HepG2 (cell line): ENCODE results near the gene EHD1. TPM values are rescaled to one million over a fixed set of nuclear protein-coding genes. Genes with fewer than 3 reads are reported as not detected.
A peak's percentile ranks its signal among the peaks of the same experiment; 100 is the strongest.

Source experiments
- CAMTA2 ChIP-seq: sonication (generic); formaldehyde crosslinking; IDR thresholded peaks from 2 replicates; pipeline ENCODE4 v1.4.0; 2020; ENCODE audit warnings: mild to moderate bottlenecking, missing genetic modification reagents, borderline replicate concordance
- GATAD2A ChIP-seq: IDR thresholded peaks from 2 replicates; pipeline ENCODE4 v1.6.1; 2016
- HDAC6 ChIP-seq: fragments of 200-600 bp; sonication (generic); IDR thresholded peaks from 2 replicates; pipeline ENCODE4 v1.7.0; 2017; ENCODE audit warnings: mild to moderate bottlenecking, antibody characterized with exemption, low read length, low read depth
- LCORL ChIP-seq, 2 experiments: fragments of 450-650 bp in 1 of 2; sonication (generic) in 1 of 2; formaldehyde crosslinking in 1 of 2; IDR thresholded peaks; 2 replicates each; pipeline versions ENCODE4 v1.5.0 to v1.6.1; 2017 to 2020; ENCODE audit warnings: antibody characterized with exemption in 1 of 2, missing genetic modification reagents in 1 of 2
- SRSF9 ChIP-seq: fragments of 200-400 bp; formaldehyde crosslinking; IDR thresholded peaks from 2 replicates; pipeline ENCODE4 v1.6.1; 2018; ENCODE audit warnings: borderline replicate concordance, mild to moderate bottlenecking, low read depth, low read length; ENCODE audit not compliant: insufficient read depth, poor library complexity, severe bottlenecking
- ZNF747 ChIP-seq: sonication (generic); formaldehyde crosslinking; IDR thresholded peaks from 2 replicates; pipeline ENCODE4 v1.8.1; 2023; ENCODE audit warnings: missing genetic modification reagents, mild to moderate bottlenecking, borderline replicate concordance
- polyA plus RNA-seq, 8 experiments: library from polyadenylated mRNA; depleted of rRNA in 3 of 8; stranded (reverse) in 7 of 8; unstranded in 1 of 8; fragments of >200 nt; fragmentation: Illumina TruSeq in 4 of 8; extraction: Trizol in 4 of 8; gene quantifications; 2 replicates each; pipeline versions ENCODE4 v1.2.1 to v1.2.3, GENCODE V29; 2011 to 2016; ENCODE audit warnings: low read depth in 4 of 8, missing spikeins in 1 of 8, mixed read lengths in 1 of 8; ENCODE audit not compliant: insufficient read depth in 1 of 8
- total RNA-seq, 5 experiments: library from RNA; depleted of rRNA; stranded (reverse); fragments of >200 nt; fragmentation: Illumina TruSeq; extraction: Trizol; gene quantifications; 2 replicates each; pipeline ENCODE4 v1.2.3, GENCODE V29; 2016; ENCODE audit warnings: low read depth in 1 of 5
- TF ChIP-seq, protein P1 (sequence below): sonication (generic); formaldehyde crosslinking; IDR thresholded peaks from 2 replicates; pipeline ENCODE4 v1.9.0; 2021; ENCODE audit warnings: missing genetic modification reagents, borderline replicate concordance
- TF ChIP-seq, protein P2 (sequence below), 2 experiments: fragments of 450-650 bp in 1 of 2; sonication (generic) in 1 of 2; formaldehyde crosslinking in 1 of 2; IDR thresholded peaks; 2 replicates each; pipeline versions ENCODE4 v1.6.1 to v1.8.0; 2016 to 2022; ENCODE audit warnings: antibody characterized with exemption in 1 of 2, mild to moderate bottlenecking in 1 of 2, missing genetic modification reagents in 1 of 2
- TF ChIP-seq, protein P3 (sequence below), 2 experiments: sonication (generic) in 1 of 2; formaldehyde crosslinking in 1 of 2; IDR thresholded peaks; 2 replicates each; pipeline versions ENCODE4 v1.4.0 to v1.6.1; 2016 to 2020; ENCODE audit warnings: borderline replicate concordance in 1 of 2, low read depth in 1 of 2, mild to moderate bottlenecking in 1 of 2, missing genetic modification reagents in 1 of 2
- TF ChIP-seq, protein P4 (sequence below): sonication (generic); formaldehyde crosslinking; IDR thresholded peaks from 2 replicates; pipeline ENCODE4 v1.4.0; 2020; ENCODE audit warnings: missing genetic modification reagents

EHD1 gene
- total and polyA plus RNA-seq, 2 of the 13 experiments (the other 11 are each of a cell fraction or from before 2014, with no cell fraction given), result 23.6 to 26.6 TPM

DNA sequence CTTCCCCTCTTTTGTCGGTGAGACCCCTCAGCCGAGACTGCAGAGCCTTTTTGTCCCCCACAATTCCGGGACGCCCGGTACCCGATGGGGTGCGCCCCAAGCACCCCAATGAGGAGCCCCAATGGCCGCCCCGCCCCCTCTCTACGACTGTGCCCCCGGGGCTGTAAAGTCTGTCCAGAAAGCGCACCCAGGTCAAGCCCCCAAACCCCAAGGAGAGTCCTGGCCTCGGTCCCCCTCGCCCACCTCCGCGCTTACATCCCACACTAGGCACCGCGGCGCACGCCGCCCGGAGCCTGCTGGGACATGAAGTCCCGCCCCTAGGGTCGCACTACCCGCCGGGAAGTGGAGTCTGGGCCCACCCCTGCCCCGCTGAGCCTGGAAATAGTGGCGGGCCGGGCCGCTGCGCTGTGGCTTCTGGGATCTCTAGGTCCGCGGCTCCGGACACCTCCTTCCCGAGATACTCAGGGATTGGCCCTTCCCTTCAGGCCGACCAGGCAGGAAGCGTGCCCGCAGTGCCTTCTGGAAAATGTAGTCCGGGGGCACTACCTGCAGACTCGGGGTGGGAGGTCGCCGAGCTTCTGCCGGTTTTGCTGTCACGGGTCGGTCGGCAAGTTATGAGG is 68.0 kb downstream of the EHD1 start, which contains the start of gene MEN1 (continued):
- TF ChIP-seq, protein P1, sequence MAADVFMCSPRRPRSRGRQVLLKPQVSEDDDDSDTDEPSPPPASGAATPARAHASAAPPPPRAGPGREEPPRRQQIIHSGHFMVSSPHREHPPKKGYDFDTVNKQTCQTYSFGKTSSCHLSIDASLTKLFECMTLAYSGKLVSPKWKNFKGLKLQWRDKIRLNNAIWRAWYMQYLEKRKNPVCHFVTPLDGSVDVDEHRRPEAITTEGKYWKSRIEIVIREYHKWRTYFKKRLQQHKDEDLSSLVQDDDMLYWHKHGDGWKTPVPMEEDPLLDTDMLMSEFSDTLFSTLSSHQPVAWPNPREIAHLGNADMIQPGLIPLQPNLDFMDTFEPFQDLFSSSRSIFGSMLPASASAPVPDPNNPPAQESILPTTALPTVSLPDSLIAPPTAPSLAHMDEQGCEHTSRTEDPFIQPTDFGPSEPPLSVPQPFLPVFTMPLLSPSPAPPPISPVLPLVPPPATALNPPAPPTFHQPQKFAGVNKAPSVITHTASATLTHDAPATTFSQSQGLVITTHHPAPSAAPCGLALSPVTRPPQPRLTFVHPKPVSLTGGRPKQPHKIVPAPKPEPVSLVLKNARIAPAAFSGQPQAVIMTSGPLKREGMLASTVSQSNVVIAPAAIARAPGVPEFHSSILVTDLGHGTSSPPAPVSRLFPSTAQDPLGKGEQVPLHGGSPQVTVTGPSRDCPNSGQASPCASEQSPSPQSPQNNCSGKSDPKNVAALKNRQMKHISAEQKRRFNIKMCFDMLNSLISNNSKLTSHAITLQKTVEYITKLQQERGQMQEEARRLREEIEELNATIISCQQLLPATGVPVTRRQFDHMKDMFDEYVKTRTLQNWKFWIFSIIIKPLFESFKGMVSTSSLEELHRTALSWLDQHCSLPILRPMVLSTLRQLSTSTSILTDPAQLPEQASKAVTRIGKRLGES, result no peak
- TF ChIP-seq SRSF9, result no peak
- TF ChIP-seq, protein P2, sequence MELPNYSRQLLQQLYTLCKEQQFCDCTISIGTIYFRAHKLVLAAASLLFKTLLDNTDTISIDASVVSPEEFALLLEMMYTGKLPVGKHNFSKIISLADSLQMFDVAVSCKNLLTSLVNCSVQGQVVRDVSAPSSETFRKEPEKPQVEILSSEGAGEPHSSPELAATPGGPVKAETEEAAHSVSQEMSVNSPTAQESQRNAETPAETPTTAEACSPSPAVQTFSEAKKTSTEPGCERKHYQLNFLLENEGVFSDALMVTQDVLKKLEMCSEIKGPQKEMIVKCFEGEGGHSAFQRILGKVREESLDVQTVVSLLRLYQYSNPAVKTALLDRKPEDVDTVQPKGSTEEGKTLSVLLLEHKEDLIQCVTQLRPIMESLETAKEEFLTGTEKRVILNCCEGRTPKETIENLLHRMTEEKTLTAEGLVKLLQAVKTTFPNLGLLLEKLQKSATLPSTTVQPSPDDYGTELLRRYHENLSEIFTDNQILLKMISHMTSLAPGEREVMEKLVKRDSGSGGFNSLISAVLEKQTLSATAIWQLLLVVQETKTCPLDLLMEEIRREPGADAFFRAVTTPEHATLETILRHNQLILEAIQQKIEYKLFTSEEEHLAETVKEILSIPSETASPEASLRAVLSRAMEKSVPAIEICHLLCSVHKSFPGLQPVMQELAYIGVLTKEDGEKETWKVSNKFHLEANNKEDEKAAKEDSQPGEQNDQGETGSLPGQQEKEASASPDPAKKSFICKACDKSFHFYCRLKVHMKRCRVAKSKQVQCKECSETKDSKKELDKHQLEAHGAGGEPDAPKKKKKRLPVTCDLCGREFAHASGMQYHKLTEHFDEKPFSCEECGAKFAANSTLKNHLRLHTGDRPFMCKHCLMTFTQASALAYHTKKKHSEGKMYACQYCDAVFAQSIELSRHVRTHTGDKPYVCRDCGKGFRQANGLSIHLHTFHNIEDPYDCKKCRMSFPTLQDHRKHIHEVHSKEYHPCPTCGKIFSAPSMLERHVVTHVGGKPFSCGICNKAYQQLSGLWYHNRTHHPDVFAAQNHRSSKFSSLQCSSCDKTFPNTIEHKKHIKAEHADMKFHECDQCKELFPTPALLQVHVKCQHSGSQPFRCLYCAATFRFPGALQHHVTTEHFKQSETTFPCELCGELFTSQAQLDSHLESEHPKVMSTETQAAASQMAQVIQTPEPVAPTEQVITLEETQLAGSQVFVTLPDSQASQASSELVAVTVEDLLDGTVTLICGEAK (IDR thresholded peaks at IDR 0.05), result no peak
- TF ChIP-seq, protein P2 (CRISPR knock-in tag; IDR thresholded peaks at IDR 0.05), result peak; percentile 78
- TF ChIP-seq GATAD2A (CRISPR knock-in tag), result no peak; the same call in 1 of the 2 replicates
- no peak for TF ChIP-seq LCORL (IDR thresholded peaks at IDR 0.05)
- TF ChIP-seq LCORL (CRISPR knock-in tag; IDR thresholded peaks at IDR 0.05), result peak; percentile 87; the same call in 1 of the 2 replicates
- TF ChIP-seq, protein P3, sequence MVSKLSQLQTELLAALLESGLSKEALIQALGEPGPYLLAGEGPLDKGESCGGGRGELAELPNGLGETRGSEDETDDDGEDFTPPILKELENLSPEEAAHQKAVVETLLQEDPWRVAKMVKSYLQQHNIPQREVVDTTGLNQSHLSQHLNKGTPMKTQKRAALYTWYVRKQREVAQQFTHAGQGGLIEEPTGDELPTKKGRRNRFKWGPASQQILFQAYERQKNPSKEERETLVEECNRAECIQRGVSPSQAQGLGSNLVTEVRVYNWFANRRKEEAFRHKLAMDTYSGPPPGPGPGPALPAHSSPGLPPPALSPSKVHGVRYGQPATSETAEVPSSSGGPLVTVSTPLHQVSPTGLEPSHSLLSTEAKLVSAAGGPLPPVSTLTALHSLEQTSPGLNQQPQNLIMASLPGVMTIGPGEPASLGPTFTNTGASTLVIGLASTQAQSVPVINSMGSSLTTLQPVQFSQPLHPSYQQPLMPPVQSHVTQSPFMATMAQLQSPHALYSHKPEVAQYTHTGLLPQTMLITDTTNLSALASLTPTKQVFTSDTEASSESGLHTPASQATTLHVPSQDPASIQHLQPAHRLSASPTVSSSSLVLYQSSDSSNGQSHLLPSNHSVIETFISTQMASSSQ (IDR thresholded peaks at IDR 0.05; ENCODE audit: low read depth), result no peak; the same call in 1 of the 2 replicates
- TF ChIP-seq, protein P3 (CRISPR knock-in tag; IDR thresholded peaks at IDR 0.05; ENCODE audit: borderline replicate concordance), result peak; percentile 55; the same call in 1 of the 2 replicates
- no peak for TF ChIP-seq HDAC6
- no peak for TF ChIP-seq ZNF747
- TF ChIP-seq CAMTA2, result no peak
- TF ChIP-seq, protein P4, sequence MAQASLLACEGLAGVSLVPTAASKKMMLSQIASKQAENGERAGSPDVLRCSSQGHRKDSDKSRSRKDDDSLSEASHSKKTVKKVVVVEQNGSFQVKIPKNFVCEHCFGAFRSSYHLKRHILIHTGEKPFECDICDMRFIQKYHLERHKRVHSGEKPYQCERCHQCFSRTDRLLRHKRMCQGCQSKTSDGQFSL (CRISPR knock-in tag), result no peak
